Neural cell (in vitro differentiated cells): ENCODE results near the gene SERPINB6. TPM values are rescaled to one million over a fixed set of nuclear protein-coding genes. Genes with fewer than 3 reads are reported as not detected.

Experiments
- H2AFZ ChIP-seq: fragments of 200-600, 300-800 bp; sonication (generic), shearing (Covaris generic); 2 replicates; pipeline ENCODE4 v1.6.0; 2014; ENCODE audit warnings: low read depth, mild to moderate bottlenecking, antibody characterized with exemption, low read length, moderate library complexity
- H3F3A ChIP-seq: fragments of 200-600 bp; shearing (Covaris generic); 2 replicates; pipeline ENCODE4 v1.6.1; 2016; ENCODE audit warnings: mild to moderate bottlenecking, moderate library complexity, mixed read lengths, antibody characterized with exemption, low read length; ENCODE audit not compliant: insufficient read depth, poor library complexity, severe bottlenecking
- H3K27ac ChIP-seq: fragments of 200-600, 300-800 bp; sonication (generic), shearing (Covaris generic); 2 replicates; pipeline ENCODE4 v1.5.1; 2014; ENCODE audit warnings: mild to moderate bottlenecking, low read length, moderate library complexity
- H3K27me3 ChIP-seq: fragments of 300-800, 200-600 bp; sonication (generic), shearing (Covaris generic); 2 replicates; pipeline ENCODE4 v1.6.0; 2014; ENCODE audit warnings: mild to moderate bottlenecking, low read depth, low read length, moderate library complexity; ENCODE audit not compliant: insufficient read depth
- H3K36me3 ChIP-seq: fragments of 300-800, 200-600 bp; sonication (generic), shearing (Covaris generic); 2 replicates; pipeline ENCODE4 v1.5.1; 2014; ENCODE audit warnings: mild to moderate bottlenecking, antibody characterized with exemption, low read length, moderate library complexity; ENCODE audit not compliant: insufficient read depth
- H3K4me2 ChIP-seq: fragments of 300-800, 200-600 bp; sonication (generic), shearing (Covaris generic); 2 replicates; pipeline ENCODE4 v1.6.0; 2014; ENCODE audit warnings: mild to moderate bottlenecking, low read length
- H3K4me3 ChIP-seq: fragments of 300-800, 200-600 bp; sonication (generic), shearing (Covaris generic); 2 replicates; pipeline ENCODE4 v1.5.1; 2014; ENCODE audit warnings: mild to moderate bottlenecking, low read length, moderate library complexity
- H3K79me2 ChIP-seq: fragments of 200-600 bp; shearing (Covaris generic); replicated peaks from 2 replicates; pipeline ENCODE4 v1.6.0; 2014; ENCODE audit warnings: mild to moderate bottlenecking, low read length, moderate library complexity; ENCODE audit not compliant: insufficient read depth
- H3K9ac ChIP-seq: fragments of 300-800, 200-600 bp; sonication (generic), shearing (Covaris generic); 2 replicates; pipeline ENCODE4 v1.6.1; 2016; ENCODE audit warnings: mild to moderate bottlenecking, low read length, mixed read lengths
- H3K9me2 ChIP-seq: fragments of 200-600 bp; shearing (Covaris generic); 2 replicates; pipeline ENCODE4 v1.6.1; 2016; ENCODE audit warnings: mild to moderate bottlenecking, low read length, mixed read lengths; ENCODE audit not compliant: insufficient read depth
- H3K9me3 ChIP-seq: fragments of 200-600, 300-800 bp; sonication (generic), shearing (Covaris generic); 2 replicates; pipeline ENCODE4 v1.6.1; 2016; ENCODE audit warnings: mild to moderate bottlenecking, mixed run types, low read length, moderate library complexity, mixed read lengths
- H4K20me1 ChIP-seq: fragments of 200-600 bp; shearing (Covaris generic); 2 replicates; pipeline ENCODE4 v1.6.1; 2016; ENCODE audit warnings: mild to moderate bottlenecking, mixed run types; ENCODE audit not compliant: insufficient read depth
- EP300 ChIP-seq: fragments of 450-650 bp; conservative IDR thresholded peaks from 2 replicates; pipeline ENCODE4 v1.6.1; 2014; ENCODE audit warnings: antibody characterized with exemption, mild to moderate bottlenecking, moderate library complexity; ENCODE audit not compliant: poor library complexity, severe bottlenecking
- EZH2 ChIP-seq: fragments of 200-600, 300-800 bp; shearing (Covaris generic), sonication (generic); IDR thresholded peaks from 2 replicates; pipeline ENCODE4 v1.6.1; 2014; ENCODE audit warnings: antibody characterized with exemption, low read length, borderline replicate concordance, mild to moderate bottlenecking; ENCODE audit not compliant: insufficient read depth, poor library complexity, severe bottlenecking
- MXI1 ChIP-seq: fragments of 450-650 bp; conservative IDR thresholded peaks from 2 replicates; pipeline ENCODE4 v1.6.1; 2014; ENCODE audit warnings: antibody characterized with exemption, mild to moderate bottlenecking; ENCODE audit not compliant: poor library complexity, severe bottlenecking
- POLR2AphosphoS5 ChIP-seq: IDR thresholded peaks from 2 replicates; pipeline ENCODE4 v1.6.1; 2012
- RAD21 ChIP-seq: fragments of 450-650 bp; conservative IDR thresholded peaks from 2 replicates; pipeline ENCODE4 v1.6.1; 2014; ENCODE audit warnings: antibody characterized with exemption, mild to moderate bottlenecking, moderate library complexity
- SMC3 ChIP-seq: fragments of 450-650 bp; conservative IDR thresholded peaks from 2 replicates; pipeline ENCODE4 v1.6.1; 2014; ENCODE audit warnings: antibody characterized with exemption, mild to moderate bottlenecking, moderate library complexity; ENCODE audit not compliant: poor library complexity
- TAF1 ChIP-seq: IDR thresholded peaks from 2 replicates; pipeline ENCODE4 v1.6.1; 2012; ENCODE audit warnings: low read depth
- polyA plus RNA-seq: library from polyadenylated mRNA; depleted of rRNA; stranded (reverse); fragments of >200 nt; gene quantifications from 2 replicates; pipeline ENCODE4 v1.2.3, GENCODE V29; 2014
- TF ChIP-seq, protein P1 (sequence below): fragments of 450-650 bp; IDR thresholded peaks from 2 replicates; pipeline ENCODE4 v1.5.1; 2014; ENCODE audit warnings: antibody characterized with exemption, mild to moderate bottlenecking, moderate library complexity; ENCODE audit not compliant: poor library complexity, severe bottlenecking
- TF ChIP-seq, protein P2 (sequence below): IDR thresholded peaks from 2 replicates; pipeline ENCODE4 v1.6.1; 2012; ENCODE audit warnings: borderline replicate concordance

SERPINB6 gene
- polyA plus RNA-seq, 1 donor from 2014 or later, result 2.3 TPM

GRCh38 chr6:2977799-2978590 is 6.6 kb upstream of the SERPINB6 start:
- no peak overlapping the region for H3K4me2 ChIP-seq
- no peak overlapping the region for H3K4me3 ChIP-seq
- H4K20me1 ChIP-seq, result no peaks in the 10 kb centered on the region
- no peak overlapping the region for H3K9ac ChIP-seq
- no peaks in the 10 kb centered on the region for H3K9me2 ChIP-seq
- no peaks in the 10 kb centered on the region for H3K79me2 ChIP-seq
- H3K27me3 ChIP-seq, result no peaks in the 10 kb centered on the region
- TF ChIP-seq POLR2AphosphoS5 (no peak), EZH2 (no peak), MXI1 (no peak), TAF1 (no peak), SMC3 (no peak), RAD21 (no peak), EP300 (no peak)
- TF ChIP-seq, protein P1, sequence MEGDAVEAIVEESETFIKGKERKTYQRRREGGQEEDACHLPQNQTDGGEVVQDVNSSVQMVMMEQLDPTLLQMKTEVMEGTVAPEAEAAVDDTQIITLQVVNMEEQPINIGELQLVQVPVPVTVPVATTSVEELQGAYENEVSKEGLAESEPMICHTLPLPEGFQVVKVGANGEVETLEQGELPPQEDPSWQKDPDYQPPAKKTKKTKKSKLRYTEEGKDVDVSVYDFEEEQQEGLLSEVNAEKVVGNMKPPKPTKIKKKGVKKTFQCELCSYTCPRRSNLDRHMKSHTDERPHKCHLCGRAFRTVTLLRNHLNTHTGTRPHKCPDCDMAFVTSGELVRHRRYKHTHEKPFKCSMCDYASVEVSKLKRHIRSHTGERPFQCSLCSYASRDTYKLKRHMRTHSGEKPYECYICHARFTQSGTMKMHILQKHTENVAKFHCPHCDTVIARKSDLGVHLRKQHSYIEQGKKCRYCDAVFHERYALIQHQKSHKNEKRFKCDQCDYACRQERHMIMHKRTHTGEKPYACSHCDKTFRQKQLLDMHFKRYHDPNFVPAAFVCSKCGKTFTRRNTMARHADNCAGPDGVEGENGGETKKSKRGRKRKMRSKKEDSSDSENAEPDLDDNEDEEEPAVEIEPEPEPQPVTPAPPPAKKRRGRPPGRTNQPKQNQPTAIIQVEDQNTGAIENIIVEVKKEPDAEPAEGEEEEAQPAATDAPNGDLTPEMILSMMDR, result no peak
- TF ChIP-seq, protein P2, sequence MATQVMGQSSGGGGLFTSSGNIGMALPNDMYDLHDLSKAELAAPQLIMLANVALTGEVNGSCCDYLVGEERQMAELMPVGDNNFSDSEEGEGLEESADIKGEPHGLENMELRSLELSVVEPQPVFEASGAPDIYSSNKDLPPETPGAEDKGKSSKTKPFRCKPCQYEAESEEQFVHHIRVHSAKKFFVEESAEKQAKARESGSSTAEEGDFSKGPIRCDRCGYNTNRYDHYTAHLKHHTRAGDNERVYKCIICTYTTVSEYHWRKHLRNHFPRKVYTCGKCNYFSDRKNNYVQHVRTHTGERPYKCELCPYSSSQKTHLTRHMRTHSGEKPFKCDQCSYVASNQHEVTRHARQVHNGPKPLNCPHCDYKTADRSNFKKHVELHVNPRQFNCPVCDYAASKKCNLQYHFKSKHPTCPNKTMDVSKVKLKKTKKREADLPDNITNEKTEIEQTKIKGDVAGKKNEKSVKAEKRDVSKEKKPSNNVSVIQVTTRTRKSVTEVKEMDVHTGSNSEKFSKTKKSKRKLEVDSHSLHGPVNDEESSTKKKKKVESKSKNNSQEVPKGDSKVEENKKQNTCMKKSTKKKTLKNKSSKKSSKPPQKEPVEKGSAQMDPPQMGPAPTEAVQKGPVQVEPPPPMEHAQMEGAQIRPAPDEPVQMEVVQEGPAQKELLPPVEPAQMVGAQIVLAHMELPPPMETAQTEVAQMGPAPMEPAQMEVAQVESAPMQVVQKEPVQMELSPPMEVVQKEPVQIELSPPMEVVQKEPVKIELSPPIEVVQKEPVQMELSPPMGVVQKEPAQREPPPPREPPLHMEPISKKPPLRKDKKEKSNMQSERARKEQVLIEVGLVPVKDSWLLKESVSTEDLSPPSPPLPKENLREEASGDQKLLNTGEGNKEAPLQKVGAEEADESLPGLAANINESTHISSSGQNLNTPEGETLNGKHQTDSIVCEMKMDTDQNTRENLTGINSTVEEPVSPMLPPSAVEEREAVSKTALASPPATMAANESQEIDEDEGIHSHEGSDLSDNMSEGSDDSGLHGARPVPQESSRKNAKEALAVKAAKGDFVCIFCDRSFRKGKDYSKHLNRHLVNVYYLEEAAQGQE, result no peak
- H3F3A ChIP-seq, result no peaks in the 10 kb centered on the region
- H2AFZ ChIP-seq, result no peak overlapping the region
- H3K27ac ChIP-seq, result no peak overlapping the region
- no peaks in the 10 kb centered on the region for H3K36me3 ChIP-seq
- no peaks in the 10 kb centered on the region for H3K9me3 ChIP-seq

- Histone ChIP-seq H3K9ac (no peak overlapping the region), H3K27me3 (no peaks in the 10 kb centered on the region), H3K4me2 (no peak overlapping the region), H3F3A (no peaks in the 10 kb centered on the region), H2AFZ (no peak overlapping the region), H3K27ac (no peak overlapping the region), H3K79me2 (no peaks in the 10 kb centered on the region), H3K36me3 (no peaks in the 10 kb centered on the region), H3K9me2 (no peaks in the 10 kb centered on the region), H4K20me1 (no peaks in the 10 kb centered on the region), H3K4me3 (no peak overlapping the region), H3K9me3 (no peaks in the 10 kb centered on the region)
- TF ChIP-seq POLR2AphosphoS5 (no peak), MXI1 (no peak), RAD21 (no peak), SMC3 (no peak)
Observed at GRCh38 chr6:2977290-2977689, 5.9 kb upstream of the SERPINB6 start.
